ENCODE data around the gene LYST.
"Not testable (repeated sequence)": the region's sequence is repeated elsewhere in the genome, so short reads cannot be mapped to it uniquely, and the experiment has no call there.

Gene LYST

DNA sequence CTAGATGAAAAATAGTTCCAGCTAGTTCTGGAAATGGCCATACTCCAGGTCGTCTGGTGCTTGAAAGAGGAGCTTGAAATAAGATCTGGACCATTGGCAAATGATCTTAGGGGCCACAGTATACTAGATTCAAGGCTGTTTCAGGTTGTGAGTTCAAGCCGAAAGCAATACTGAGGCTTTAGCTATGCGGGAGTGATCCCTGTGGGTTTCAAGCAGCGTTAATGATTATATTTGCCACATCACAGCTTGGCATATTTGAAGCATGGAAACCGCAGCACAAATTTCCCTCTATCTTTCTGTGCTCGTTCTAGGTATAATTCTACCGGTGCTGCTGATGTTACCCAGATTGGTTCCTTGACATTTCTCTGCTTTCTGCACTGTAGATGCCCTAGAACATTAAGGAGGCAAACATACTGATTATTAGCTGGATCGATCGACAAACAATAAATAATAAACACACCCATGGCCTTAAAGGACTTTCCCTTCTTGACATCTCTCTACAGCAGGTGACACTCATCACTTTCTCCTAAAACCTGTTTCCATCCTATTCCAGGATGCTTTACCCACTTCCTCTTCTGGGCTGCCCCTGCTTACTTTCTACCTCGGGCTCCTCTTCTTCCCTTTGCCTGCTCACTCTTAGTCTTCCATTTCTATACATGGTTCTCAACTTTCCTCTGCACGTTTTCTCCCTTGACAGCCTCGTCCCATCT, 40.6 kb upstream of the LYST start:
- Histone ChIP-seq H2BK5ac (ENCODE audit: low read depth, low read length, poor library complexity, severe bottlenecking) (no peak overlapping the region), H3K4ac (ENCODE audit: low read depth in 1 of 2, low read length in 2 of 2) (no peak overlapping the region), H3K9ac (ENCODE audit: low read length) (no peak overlapping the region), H4K8ac (ENCODE audit: low read length) (peak overlapping the region; percentile 2), H3K4me1 (ENCODE audit: control insufficient read depth, insufficient read depth, low read depth, low read length) (peaks cover 17% of the 10 kb centered on the region), H2BK15ac (ENCODE audit: low read depth, poor library complexity, severe bottlenecking) (no peak overlapping the region), H2AFZ (ENCODE audit: low read depth, low read length) (no peak overlapping the region), H3K4me3 (ENCODE audit: insufficient read depth in 1 of 2, low read depth in 1 of 2, low read length in 2 of 2) (no peak overlapping the region), H3K36me3 (ENCODE audit: control insufficient read depth in 1 of 2, insufficient read depth in 2 of 2, low read depth in 1 of 2, low read length in 2 of 2) (no peaks in the 10 kb centered on the region), H2BK12ac (ENCODE audit: low read length in 2 of 2) (no peak overlapping the region), H2AK5ac (ENCODE audit: low read length, severe bottlenecking) (peak overlapping the region; percentile 2), H3K14ac (ENCODE audit: low read length in 2 of 2) (no peak overlapping the region), H3K27ac (ENCODE audit: low read length, poor library complexity, severe bottlenecking) (no peak overlapping the region), H3K18ac (ENCODE audit: low read depth in 1 of 2, low read length in 2 of 2) (no peak overlapping the region), H3K4me2 (ENCODE audit: low read length, poor library complexity, severe bottlenecking) (no peak overlapping the region), H3K27me3 (ENCODE audit: control insufficient read depth in 1 of 2, insufficient read depth in 1 of 2, low read length in 2 of 2) (no peaks in the 10 kb centered on the region), H2BK120ac (ENCODE audit: low read depth, low read length) (no peak overlapping the region), H4K91ac (ENCODE audit: low read length) (no peak overlapping the region), H3K9me3 (ENCODE audit: control insufficient read depth, low read length) (no peaks in the 10 kb centered on the region), H3K23ac (ENCODE audit: low read length in 2 of 2) (no peak overlapping the region), H3K79me1 (replicated peaks; ENCODE audit: low read length, poor library complexity, severe bottlenecking) (no peaks in the 10 kb centered on the region)
- no peak for DNase-seq
- WGBS, result 95% methylated on average over 12 of the region's 12 CpGs

DNA sequence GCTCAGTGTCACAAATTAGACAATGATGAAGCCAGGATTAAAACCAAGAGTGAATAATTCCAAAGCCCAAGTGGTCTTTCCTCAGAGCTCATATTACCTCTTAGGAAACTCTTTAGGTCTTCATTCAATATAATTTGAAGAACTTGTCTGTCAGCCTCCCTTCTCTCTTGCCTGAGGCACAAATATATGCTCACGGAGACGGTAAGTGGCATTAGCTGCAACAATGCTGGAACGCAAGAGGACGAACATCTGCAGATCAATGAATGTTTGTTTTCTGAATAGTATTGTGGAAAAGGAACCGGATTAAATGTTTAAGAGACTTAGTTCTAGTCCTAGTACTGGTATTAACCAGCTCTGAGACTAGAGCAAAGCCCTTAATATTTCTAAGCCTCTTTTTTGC, 39.7 kb upstream of the LYST start:
- Histone ChIP-seq H4K8ac (ENCODE audit: low read length) (no peak overlapping the region), H3K27me3 (ENCODE audit: control insufficient read depth in 1 of 2, insufficient read depth in 1 of 2, low read length in 2 of 2) (no peaks in the 10 kb centered on the region), H3K4me3 (ENCODE audit: insufficient read depth in 1 of 2, low read depth in 1 of 2, low read length in 2 of 2) (no peak overlapping the region), H3K9me3 (ENCODE audit: control insufficient read depth, low read length) (no peaks in the 10 kb centered on the region), H2BK120ac (ENCODE audit: low read depth, low read length) (no peak overlapping the region), H3K27ac (ENCODE audit: low read length, poor library complexity, severe bottlenecking) (no peak overlapping the region), H3K23ac (ENCODE audit: low read length in 2 of 2) (no peak overlapping the region), H4K91ac (ENCODE audit: low read length) (no peak overlapping the region), H3K4me1 (ENCODE audit: control insufficient read depth, insufficient read depth, low read depth, low read length) (peaks cover 14% of the 10 kb centered on the region), H3K18ac (ENCODE audit: low read depth in 1 of 2, low read length in 2 of 2) (no peak overlapping the region), H3K4me2 (ENCODE audit: low read length, poor library complexity, severe bottlenecking) (no peak overlapping the region), H2AFZ (ENCODE audit: low read depth, low read length) (no peak overlapping the region), H3K79me1 (replicated peaks; ENCODE audit: low read length, poor library complexity, severe bottlenecking) (no peaks in the 10 kb centered on the region), H2BK5ac (ENCODE audit: low read depth, low read length, poor library complexity, severe bottlenecking) (no peak overlapping the region), H2AK5ac (ENCODE audit: low read length, severe bottlenecking) (no peak overlapping the region), H3K14ac (ENCODE audit: low read length in 2 of 2) (no peak overlapping the region), H3K36me3 (ENCODE audit: control insufficient read depth in 1 of 2, insufficient read depth in 2 of 2, low read depth in 1 of 2, low read length in 2 of 2) (no peaks in the 10 kb centered on the region), H2BK12ac (ENCODE audit: low read length in 2 of 2) (no peak overlapping the region), H3K4ac (ENCODE audit: low read depth in 1 of 2, low read length in 2 of 2) (no peak overlapping the region), H2BK15ac (ENCODE audit: low read depth, poor library complexity, severe bottlenecking) (no peak overlapping the region), H3K9ac (ENCODE audit: low read length) (no peak overlapping the region)
- WGBS, result 98% methylated on average over 4 of the region's 5 CpGs
- no peak for DNase-seq

DNA sequence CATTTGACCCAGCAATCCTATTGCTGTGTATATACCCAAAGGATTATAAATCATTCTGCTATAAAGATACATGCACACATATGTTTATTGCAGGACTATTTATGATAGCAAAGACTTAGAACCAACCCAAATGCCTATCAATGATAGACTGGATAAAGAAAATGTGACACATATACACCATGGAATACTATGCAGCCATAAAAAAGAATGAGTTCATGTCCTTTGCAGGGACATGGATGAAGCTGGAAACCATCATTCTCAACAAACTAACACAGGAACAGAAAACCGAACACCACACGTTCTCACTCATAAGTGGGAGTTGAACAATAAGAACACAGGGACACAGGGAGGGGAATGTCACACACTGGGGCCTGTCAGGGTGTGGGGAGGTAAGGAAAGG, 37.1 kb upstream of the LYST start:
- H2AFZ ChIP-seq (ENCODE audit: low read depth, low read length); H4K8ac ChIP-seq (ENCODE audit: low read length); H2BK120ac ChIP-seq (ENCODE audit: low read depth, low read length); H2BK12ac ChIP-seq (ENCODE audit: low read length in 2 of 2); H3K4ac ChIP-seq (ENCODE audit: low read depth in 1 of 2, low read length in 2 of 2); H3K9ac ChIP-seq (ENCODE audit: low read length); H3K79me1 ChIP-seq (replicated peaks; ENCODE audit: low read length, poor library complexity, severe bottlenecking); H3K9me3 ChIP-seq (ENCODE audit: control insufficient read depth, low read length); H2BK15ac ChIP-seq (ENCODE audit: low read depth, poor library complexity, severe bottlenecking); H4K91ac ChIP-seq (ENCODE audit: low read length); H3K23ac ChIP-seq (ENCODE audit: low read length in 2 of 2); H2AK5ac ChIP-seq (ENCODE audit: low read length, severe bottlenecking); H3K4me3 ChIP-seq (ENCODE audit: insufficient read depth in 1 of 2, low read depth in 1 of 2, low read length in 2 of 2); H3K4me2 ChIP-seq (ENCODE audit: low read length, poor library complexity, severe bottlenecking); H3K14ac ChIP-seq (ENCODE audit: low read length in 2 of 2); H3K36me3 ChIP-seq (ENCODE audit: control insufficient read depth in 1 of 2, insufficient read depth in 2 of 2, low read depth in 1 of 2, low read length in 2 of 2); H3K27ac ChIP-seq (ENCODE audit: low read length, poor library complexity, severe bottlenecking); H2BK5ac ChIP-seq (ENCODE audit: low read depth, low read length, poor library complexity, severe bottlenecking); H3K18ac ChIP-seq (ENCODE audit: low read depth in 1 of 2, low read length in 2 of 2); H3K27me3 ChIP-seq (ENCODE audit: control insufficient read depth in 1 of 2, insufficient read depth in 1 of 2, low read length in 2 of 2); DNase-seq: not testable (repeated sequence)
- H3K4me1 ChIP-seq (ENCODE audit: control insufficient read depth, insufficient read depth, low read depth, low read length), result peaks cover 12% of the 10 kb centered on the region
- WGBS, result no CpG with 5 or more reads among the region's 2 CpGs

DNA sequence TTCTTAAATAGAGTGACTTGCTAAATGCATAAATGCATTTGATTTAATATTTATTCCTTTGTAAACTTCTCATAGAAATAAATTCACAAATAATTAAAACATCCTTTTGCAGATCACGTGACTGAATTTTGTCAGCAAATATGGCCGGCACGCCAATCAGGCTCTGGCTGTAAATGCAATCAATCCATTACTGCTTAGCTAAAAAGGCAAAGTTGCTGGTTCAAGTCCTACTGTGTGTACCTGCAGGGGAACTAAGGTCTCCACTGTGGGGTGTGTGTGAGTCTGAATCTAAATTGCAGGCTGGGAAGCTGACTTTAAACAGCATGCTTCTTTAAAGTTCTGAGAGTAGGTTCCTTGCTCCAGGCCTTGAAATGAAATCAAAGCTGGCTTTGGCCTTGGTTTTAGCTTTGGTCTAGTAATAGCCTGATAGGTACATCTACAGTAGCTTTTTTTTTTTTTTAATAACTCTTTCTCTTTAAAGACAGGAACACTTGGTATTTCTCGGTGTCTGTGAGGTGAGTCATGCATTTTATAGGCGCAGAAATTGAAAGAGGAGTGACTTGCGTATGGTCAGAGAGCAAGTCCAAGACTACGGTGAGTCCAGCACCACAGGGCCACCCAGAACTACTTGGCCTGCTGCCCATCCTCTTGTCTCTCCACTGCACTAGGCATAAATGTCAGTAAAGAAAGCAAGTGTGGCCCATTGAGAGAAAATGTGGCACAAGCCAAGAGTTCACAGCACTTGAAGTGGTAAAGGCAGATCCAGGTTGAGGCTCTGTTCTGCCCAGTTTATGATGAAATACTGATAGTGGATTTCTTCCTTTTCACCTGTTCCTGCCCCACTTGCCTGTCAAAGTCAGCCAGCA, 36.2 kb upstream of the LYST start:
- H3K4me2 ChIP-seq (ENCODE audit: low read length, poor library complexity, severe bottlenecking), result peak overlapping the region; percentile 22
- 40% methylated on average over 7 of the region's 7 CpGs for WGBS
- peak overlapping the region; percentile 22 for H3K27ac ChIP-seq (ENCODE audit: low read length, poor library complexity, severe bottlenecking)

More for the DNA sequence above, 36.2 kb upstream of the LYST start:
- Histone ChIP-seq H2BK15ac (ENCODE audit: low read depth, poor library complexity, severe bottlenecking) (no peak overlapping the region), H3K14ac (ENCODE audit: low read length in 2 of 2) (peak overlapping the region in 1 of 2 experiments; percentile 55), H3K9ac (ENCODE audit: low read length) (no peak overlapping the region), H3K23ac (ENCODE audit: low read length in 2 of 2) (no peak overlapping the region), H3K36me3 (ENCODE audit: control insufficient read depth in 1 of 2, insufficient read depth in 2 of 2, low read depth in 1 of 2, low read length in 2 of 2) (no peaks in the 10 kb centered on the region), H3K4me3 (ENCODE audit: insufficient read depth in 1 of 2, low read depth in 1 of 2, low read length in 2 of 2) (no peak overlapping the region), H4K8ac (ENCODE audit: low read length) (no peak overlapping the region), H3K9me3 (ENCODE audit: control insufficient read depth, low read length) (no peaks in the 10 kb centered on the region), H2BK120ac (ENCODE audit: low read depth, low read length) (no peak overlapping the region), H4K91ac (ENCODE audit: low read length) (no peak overlapping the region), H2BK5ac (ENCODE audit: low read depth, low read length, poor library complexity, severe bottlenecking) (no peak overlapping the region), H3K4me1 (ENCODE audit: control insufficient read depth, insufficient read depth, low read depth, low read length) (peaks cover 10% of the 10 kb centered on the region), H2AFZ (ENCODE audit: low read depth, low read length) (no peak overlapping the region), H3K18ac (ENCODE audit: low read depth in 1 of 2, low read length in 2 of 2) (peak overlapping the region in 1 of 2 experiments; percentile 11), H3K27me3 (ENCODE audit: control insufficient read depth in 1 of 2, insufficient read depth in 1 of 2, low read length in 2 of 2) (no peaks in the 10 kb centered on the region), H3K4ac (ENCODE audit: low read depth in 1 of 2, low read length in 2 of 2) (no peak overlapping the region), H2AK5ac (ENCODE audit: low read length, severe bottlenecking) (no peak overlapping the region), H3K79me1 (replicated peaks; ENCODE audit: low read length, poor library complexity, severe bottlenecking) (no peaks in the 10 kb centered on the region), H2BK12ac (ENCODE audit: low read length in 2 of 2) (peak overlapping the region in 1 of 2 experiments; percentile 86)
- peak; percentile 86 for DNase-seq

Measured in mesenchymal stem cell (in vitro differentiated cells and primary cell).